A673 (cell line): ENCODE data around the gene GSC.

Experiments
- CTCF ChIP-seq: fragments of 300-800, 200-600 bp; sonication (generic); conservative IDR thresholded peaks from 2 replicates; pipeline ENCODE4 v1.5.1; 2017; ENCODE audit warnings: low read depth, mild to moderate bottlenecking, antibody characterized with exemption, low read length, moderate library complexity, mixed read lengths
- EZH2 ChIP-seq: fragments of 200-600 bp; sonication (generic); IDR thresholded peaks from 2 replicates; pipeline ENCODE4 v1.6.1; 2017; ENCODE audit warnings: borderline replicate concordance, low read depth, mild to moderate bottlenecking, mixed read lengths, antibody characterized with exemption, low read length; ENCODE audit not compliant: poor library complexity, severe bottlenecking

GRCh38 chr14:94724993-94725392, 44.9 kb downstream of the GSC start:
- TF ChIP-seq EZH2 (no peak), CTCF (no peak)
